K562 (cell line): ENCODE measurements around the gene TCEA3. TPM values are rescaled to one million over a fixed set of nuclear protein-coding genes. Genes with fewer than 3 reads are reported as not detected.

Source experiments
- DDX20 ChIP-seq: fragments of 450-650 bp; IDR thresholded peaks from 2 replicates; pipeline ENCODE4 v1.6.1; 2016; ENCODE audit warnings: missing genetic modification characterization, low read depth, mild to moderate bottlenecking, missing compliant biosample characterization, moderate library complexity
- ELF4 ChIP-seq: fragments of 450-650 bp; formaldehyde crosslinking; IDR thresholded peaks from 2 replicates; pipeline ENCODE4 v1.4.0; 2022; ENCODE audit warnings: missing genetic modification characterization
- ETV5 ChIP-seq: sonication (generic); formaldehyde crosslinking; IDR thresholded peaks from 2 replicates; pipeline ENCODE4 v1.4.0; 2020; ENCODE audit warnings: low read depth, mild to moderate bottlenecking, missing genetic modification reagents
- GABPB2 ChIP-seq: fragments of 250-450 bp; sonication (Bioruptor Pico); conservative IDR thresholded peaks from 2 replicates; pipeline ENCODE4 v1.5.1; 2021; ENCODE audit warnings: mild to moderate bottlenecking
- HMG20B ChIP-seq: fragments of 250-450 bp; sonication (Bioruptor Pico); IDR thresholded peaks from 2 replicates; pipeline ENCODE4 v1.5.0; 2021; ENCODE audit warnings: mild to moderate bottlenecking
- HNRNPLL ChIP-seq: fragments of 200-400 bp; formaldehyde crosslinking; IDR thresholded peaks from 2 replicates; pipeline ENCODE4 v1.6.1; 2017; ENCODE audit warnings: low read length, low read depth, mild to moderate bottlenecking; ENCODE audit not compliant: poor library complexity, severe bottlenecking
- NEUROD1 ChIP-seq: fragments of 150-350 bp; IDR thresholded peaks from 2 replicates; pipeline ENCODE4 v1.6.1; 2014; ENCODE audit warnings: borderline replicate concordance, low read length, low read depth; ENCODE audit not compliant: partially characterized antibody
- NFIC ChIP-seq: fragments of 450-650 bp; IDR thresholded peaks from 2 replicates; pipeline ENCODE4 v1.6.1; 2017; ENCODE audit warnings: mild to moderate bottlenecking, inconsistent platforms
- SAFB ChIP-seq: fragments of 200-400 bp; formaldehyde crosslinking; IDR thresholded peaks from 2 replicates; pipeline ENCODE4 v1.6.1; 2017; ENCODE audit warnings: low read depth, low read length, borderline replicate concordance
- SIN3A ChIP-seq, 2 experiments: fragments of 150-350 bp in 1 of 2; IDR thresholded peaks; 2 replicates each; pipeline ENCODE4 v1.6.1; 2011 to 2016; ENCODE audit warnings: borderline replicate concordance in 2 of 2, low read depth in 2 of 2, low read length in 2 of 2, mild to moderate bottlenecking in 2 of 2, moderate library complexity in 2 of 2; ENCODE audit not compliant: control insufficient read depth in 1 of 2
- SMAD1 ChIP-seq: fragments of 150-350 bp; IDR thresholded peaks from 2 replicates; pipeline ENCODE4 v1.6.1; 2014; ENCODE audit warnings: low read length, low read depth; ENCODE audit not compliant: partially characterized antibody
- SMARCA4 ChIP-seq: fragments of 450-650 bp; IDR thresholded peaks from 2 replicates; pipeline ENCODE4 v1.6.1; 2016
- TGIF2 ChIP-seq: sonication (generic); formaldehyde crosslinking; IDR thresholded peaks from 2 replicates; pipeline ENCODE4 v1.8.1; 2022; ENCODE audit warnings: mild to moderate bottlenecking, missing genetic modification reagents, moderate library complexity
- U2AF1 ChIP-seq: fragments of 200-400 bp; formaldehyde crosslinking; optimal IDR thresholded peaks from 2 replicates; pipeline ENCODE3; 2017; ENCODE audit warnings: mild to moderate bottlenecking, low read depth, low read length, moderate library complexity
- ZNF311 ChIP-seq: fragments of 250-450 bp; sonication (Bioruptor Pico); IDR thresholded peaks from 2 replicates; pipeline ENCODE4 v1.4.0; 2020; ENCODE audit warnings: mild to moderate bottlenecking, moderate library complexity
- ZNF77 ChIP-seq: fragments of 250-450 bp; sonication (Bioruptor Pico); IDR thresholded peaks from 2 replicates; pipeline ENCODE4 v1.5.0; 2020
- polyA plus RNA-seq, 8 experiments: library from polyadenylated mRNA; depleted of rRNA in 4 of 8; stranded (reverse) in 5 of 8; unstranded in 3 of 8; fragments of >200 nt; fragmentation: Nextera tagmentation in 2 of 8; fragmentation: Illumina TruSeq in 1 of 8; extraction: Ambion mirVana in 2 of 8; extraction: Trizol in 1 of 8; gene quantifications; 2 replicates each; pipeline versions ENCODE4 v1.2.1 to v1.2.3, GENCODE V29; 2011 to 2014; ENCODE audit warnings: inconsistent platforms in 1 of 8, missing spikeins in 1 of 8
- total RNA-seq, 7 experiments: library from RNA; depleted of rRNA in 6 of 7; stranded (reverse); fragments of >200 nt in 6 of 7; fragmentation: Illumina TruSeq in 2 of 7; extraction: Trizol in 2 of 7; gene quantifications; 2 replicates each; pipeline versions ENCODE4 v1.2.1 to v1.2.3, GENCODE V29; 2011 to 2021; ENCODE audit warnings: low replicate concordance in 1 of 7
- TF ChIP-seq, protein P1 (sequence below): sonication (generic); formaldehyde crosslinking; IDR thresholded peaks from 2 replicates; pipeline ENCODE4 v1.8.1; 2023; ENCODE audit warnings: mild to moderate bottlenecking, missing genetic modification reagents, moderate library complexity
- TF ChIP-seq, protein P2 (sequence below): IDR thresholded peaks from 3 replicates; pipeline ENCODE4 v1.6.1; 2011; ENCODE audit warnings: borderline replicate concordance, mild to moderate bottlenecking; ENCODE audit not compliant: insufficient read length, insufficient read depth
- TF ChIP-seq, protein P3 (sequence below): fragments of 450-650 bp; formaldehyde crosslinking; conservative IDR thresholded peaks from 2 replicates; pipeline ENCODE4 v1.4.0; 2022; ENCODE audit warnings: mild to moderate bottlenecking, missing genetic modification characterization
- TF ChIP-seq, protein P4 (sequence below), 2 experiments: fragments of 450-650 bp; IDR thresholded peaks; 2 replicates each; pipeline ENCODE4 v1.6.1; 2018; ENCODE audit warnings: mild to moderate bottlenecking in 2 of 2, low read depth in 1 of 2; ENCODE audit not compliant: partially characterized antibody in 2 of 2

TCEA3 gene
- total and polyA plus RNA-seq, 9 of the 15 experiments (the other 6 are each of a cell fraction or from before 2014, with no cell fraction given), result 0.03 to 0.55 (median 0.36) TPM

DNA sequence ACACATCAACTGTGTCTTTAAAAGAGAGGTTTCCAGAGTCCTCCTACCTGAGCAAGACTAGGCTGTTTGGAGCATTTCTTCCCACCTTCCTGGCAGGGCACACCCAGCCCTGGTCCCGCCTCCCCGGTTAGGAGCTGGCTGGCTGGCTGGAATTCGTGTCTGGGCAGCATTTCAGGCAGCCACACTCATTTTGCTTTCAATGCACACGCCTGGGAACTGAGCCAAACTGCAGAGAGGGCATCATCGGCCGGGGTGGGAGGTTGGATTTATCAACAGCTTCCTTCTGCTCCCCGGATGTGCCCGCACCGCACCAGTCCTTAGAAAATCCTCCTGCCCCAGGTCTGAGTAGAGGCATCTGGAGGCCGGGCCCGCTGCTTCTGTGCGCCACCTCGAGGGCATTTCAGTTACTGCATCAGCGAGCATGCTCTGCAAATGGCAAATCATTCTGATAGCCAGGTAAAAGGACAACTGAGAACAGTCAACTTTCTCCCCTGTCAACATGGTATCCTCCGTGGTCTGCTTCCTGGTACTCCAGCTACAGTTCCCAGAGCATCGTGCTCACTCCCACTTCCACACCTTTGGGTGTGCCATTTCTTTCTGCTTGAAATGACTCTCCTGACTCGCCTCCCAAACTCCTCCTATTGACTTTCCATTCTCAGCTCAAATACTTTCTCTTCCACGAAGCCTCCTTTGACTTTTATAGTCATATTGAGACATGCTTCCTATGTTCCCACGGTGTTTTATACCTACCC is 20.6 kb downstream of the TCEA3 start (continued):
- no peak for TF ChIP-seq TGIF2 (CRISPR knock-in tag)
- no peak for TF ChIP-seq SMAD1
- TF ChIP-seq ELF4 (CRISPR knock-in tag), result no peak
- peak; percentile 92 for TF ChIP-seq NFIC
- TF ChIP-seq SMARCA4, result no peak; the same call in none of the 2 replicates
- TF ChIP-seq, protein P1, sequence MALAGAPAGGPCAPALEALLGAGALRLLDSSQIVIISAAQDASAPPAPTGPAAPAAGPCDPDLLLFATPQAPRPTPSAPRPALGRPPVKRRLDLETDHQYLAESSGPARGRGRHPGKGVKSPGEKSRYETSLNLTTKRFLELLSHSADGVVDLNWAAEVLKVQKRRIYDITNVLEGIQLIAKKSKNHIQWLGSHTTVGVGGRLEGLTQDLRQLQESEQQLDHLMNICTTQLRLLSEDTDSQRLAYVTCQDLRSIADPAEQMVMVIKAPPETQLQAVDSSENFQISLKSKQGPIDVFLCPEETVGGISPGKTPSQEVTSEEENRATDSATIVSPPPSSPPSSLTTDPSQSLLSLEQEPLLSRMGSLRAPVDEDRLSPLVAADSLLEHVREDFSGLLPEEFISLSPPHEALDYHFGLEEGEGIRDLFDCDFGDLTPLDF (CRISPR knock-in tag), result no peak
- TF ChIP-seq, protein P2, sequence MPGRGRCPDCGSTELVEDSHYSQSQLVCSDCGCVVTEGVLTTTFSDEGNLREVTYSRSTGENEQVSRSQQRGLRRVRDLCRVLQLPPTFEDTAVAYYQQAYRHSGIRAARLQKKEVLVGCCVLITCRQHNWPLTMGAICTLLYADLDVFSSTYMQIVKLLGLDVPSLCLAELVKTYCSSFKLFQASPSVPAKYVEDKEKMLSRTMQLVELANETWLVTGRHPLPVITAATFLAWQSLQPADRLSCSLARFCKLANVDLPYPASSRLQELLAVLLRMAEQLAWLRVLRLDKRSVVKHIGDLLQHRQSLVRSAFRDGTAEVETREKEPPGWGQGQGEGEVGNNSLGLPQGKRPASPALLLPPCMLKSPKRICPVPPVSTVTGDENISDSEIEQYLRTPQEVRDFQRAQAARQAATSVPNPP, result no peak
- TF ChIP-seq SAFB, result no peak
- TF ChIP-seq ETV5 (CRISPR knock-in tag), result peak; percentile 57; the same call in 1 of the 2 replicates
- peak; percentile 73 for TF ChIP-seq NEUROD1
- no peak for TF ChIP-seq HNRNPLL
- no peak for TF ChIP-seq HMG20B (CRISPR knock-in tag)
- TF ChIP-seq SIN3A (IDR thresholded peaks at IDR 0.05; ENCODE audit: borderline replicate concordance in 2 of 2, control insufficient read depth in 1 of 2, low read depth in 2 of 2, low read length in 2 of 2), result peak in 1 of 2 experiments; percentile 52; a peak in 1 of 4 replicates
- TF ChIP-seq ZNF311 (CRISPR knock-in tag), result no peak
- no peak for TF ChIP-seq U2AF1
- TF ChIP-seq ZNF77 (CRISPR knock-in tag), result no peak
- TF ChIP-seq, protein P3, sequence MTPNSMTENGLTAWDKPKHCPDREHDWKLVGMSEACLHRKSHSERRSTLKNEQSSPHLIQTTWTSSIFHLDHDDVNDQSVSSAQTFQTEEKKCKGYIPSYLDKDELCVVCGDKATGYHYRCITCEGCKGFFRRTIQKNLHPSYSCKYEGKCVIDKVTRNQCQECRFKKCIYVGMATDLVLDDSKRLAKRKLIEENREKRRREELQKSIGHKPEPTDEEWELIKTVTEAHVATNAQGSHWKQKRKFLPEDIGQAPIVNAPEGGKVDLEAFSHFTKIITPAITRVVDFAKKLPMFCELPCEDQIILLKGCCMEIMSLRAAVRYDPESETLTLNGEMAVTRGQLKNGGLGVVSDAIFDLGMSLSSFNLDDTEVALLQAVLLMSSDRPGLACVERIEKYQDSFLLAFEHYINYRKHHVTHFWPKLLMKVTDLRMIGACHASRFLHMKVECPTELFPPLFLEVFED (CRISPR knock-in tag), result 0 out of 2 replicates have a peak, but pooled peaks have one; percentile 13
- no peak for TF ChIP-seq DDX20
- TF ChIP-seq, protein P4, sequence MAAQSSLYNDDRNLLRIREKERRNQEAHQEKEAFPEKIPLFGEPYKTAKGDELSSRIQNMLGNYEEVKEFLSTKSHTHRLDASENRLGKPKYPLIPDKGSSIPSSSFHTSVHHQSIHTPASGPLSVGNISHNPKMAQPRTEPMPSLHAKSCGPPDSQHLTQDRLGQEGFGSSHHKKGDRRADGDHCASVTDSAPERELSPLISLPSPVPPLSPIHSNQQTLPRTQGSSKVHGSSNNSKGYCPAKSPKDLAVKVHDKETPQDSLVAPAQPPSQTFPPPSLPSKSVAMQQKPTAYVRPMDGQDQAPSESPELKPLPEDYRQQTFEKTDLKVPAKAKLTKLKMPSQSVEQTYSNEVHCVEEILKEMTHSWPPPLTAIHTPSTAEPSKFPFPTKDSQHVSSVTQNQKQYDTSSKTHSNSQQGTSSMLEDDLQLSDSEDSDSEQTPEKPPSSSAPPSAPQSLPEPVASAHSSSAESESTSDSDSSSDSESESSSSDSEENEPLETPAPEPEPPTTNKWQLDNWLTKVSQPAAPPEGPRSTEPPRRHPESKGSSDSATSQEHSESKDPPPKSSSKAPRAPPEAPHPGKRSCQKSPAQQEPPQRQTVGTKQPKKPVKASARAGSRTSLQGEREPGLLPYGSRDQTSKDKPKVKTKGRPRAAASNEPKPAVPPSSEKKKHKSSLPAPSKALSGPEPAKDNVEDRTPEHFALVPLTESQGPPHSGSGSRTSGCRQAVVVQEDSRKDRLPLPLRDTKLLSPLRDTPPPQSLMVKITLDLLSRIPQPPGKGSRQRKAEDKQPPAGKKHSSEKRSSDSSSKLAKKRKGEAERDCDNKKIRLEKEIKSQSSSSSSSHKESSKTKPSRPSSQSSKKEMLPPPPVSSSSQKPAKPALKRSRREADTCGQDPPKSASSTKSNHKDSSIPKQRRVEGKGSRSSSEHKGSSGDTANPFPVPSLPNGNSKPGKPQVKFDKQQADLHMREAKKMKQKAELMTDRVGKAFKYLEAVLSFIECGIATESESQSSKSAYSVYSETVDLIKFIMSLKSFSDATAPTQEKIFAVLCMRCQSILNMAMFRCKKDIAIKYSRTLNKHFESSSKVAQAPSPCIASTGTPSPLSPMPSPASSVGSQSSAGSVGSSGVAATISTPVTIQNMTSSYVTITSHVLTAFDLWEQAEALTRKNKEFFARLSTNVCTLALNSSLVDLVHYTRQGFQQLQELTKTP (IDR thresholded peaks at IDR 0.05; ENCODE audit: low read depth in 1 of 2, partially characterized antibody in 2 of 2), result no peak
- TF ChIP-seq GABPB2 (CRISPR knock-in tag), result no peak
